ENCODE data around the gene OSCP1. TPM values are rescaled to one million over a fixed set of nuclear protein-coding genes. Genes with fewer than 3 reads are reported as not detected.

The OSCP1 gene
- total RNA-seq, 1 experiment from 2014 or later, result 6.3 TPM

- DNase-seq (ENCODE audit: low read depth), result no peak
These were observed 22.4 kb upstream of the OSCP1 start for GRCh38 chr1:36472656-36473055.

- DNase-seq (ENCODE audit: low read depth), result no peak
These were observed 21.8 kb upstream of the OSCP1 start for GRCh38 chr1:36471830-36472641.

- DNase-seq (ENCODE audit: low read depth), result no peak
These were observed 18.9 kb upstream of the OSCP1 start for GRCh38 chr1:36469163-36469562.

DNA sequence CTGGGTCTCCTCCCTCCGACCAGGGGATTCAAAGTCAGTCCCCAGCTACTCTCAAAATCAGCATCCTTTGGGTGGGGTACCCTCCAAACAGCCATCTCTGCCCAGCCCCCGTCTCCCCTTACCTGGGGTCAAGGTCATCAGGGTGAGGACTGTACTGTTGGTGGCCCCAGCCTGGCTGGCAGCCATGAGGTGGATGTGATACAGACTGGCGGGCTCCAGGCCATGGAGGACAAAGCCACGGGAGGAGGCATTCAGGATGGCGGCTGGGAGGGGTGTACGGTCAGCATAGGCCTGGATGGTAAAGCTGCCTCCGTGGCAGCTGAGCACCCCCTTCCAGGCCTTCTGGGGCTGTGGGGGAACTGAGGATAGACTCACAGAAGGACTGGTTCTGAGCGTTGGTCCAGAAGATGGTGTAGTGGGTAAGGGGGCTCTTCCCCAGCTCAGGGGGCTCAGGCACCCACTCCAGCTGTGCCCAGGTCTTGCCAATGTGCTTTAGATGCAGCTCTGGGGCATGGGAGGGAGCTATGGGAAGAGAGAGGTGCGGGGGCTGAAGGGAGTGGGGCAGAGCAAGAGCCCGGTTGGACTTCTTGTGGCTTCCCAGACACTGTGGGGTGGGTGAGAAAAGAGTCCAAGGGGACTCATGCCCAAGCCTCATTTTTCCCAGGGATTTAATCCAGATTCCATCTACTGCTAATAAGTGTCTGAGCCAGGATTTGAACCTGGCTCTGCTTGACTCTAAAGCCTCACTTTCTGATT lies 17.6 kb upstream of the OSCP1 start:
- DNase-seq (ENCODE audit: low read depth), result no peak

DNA sequence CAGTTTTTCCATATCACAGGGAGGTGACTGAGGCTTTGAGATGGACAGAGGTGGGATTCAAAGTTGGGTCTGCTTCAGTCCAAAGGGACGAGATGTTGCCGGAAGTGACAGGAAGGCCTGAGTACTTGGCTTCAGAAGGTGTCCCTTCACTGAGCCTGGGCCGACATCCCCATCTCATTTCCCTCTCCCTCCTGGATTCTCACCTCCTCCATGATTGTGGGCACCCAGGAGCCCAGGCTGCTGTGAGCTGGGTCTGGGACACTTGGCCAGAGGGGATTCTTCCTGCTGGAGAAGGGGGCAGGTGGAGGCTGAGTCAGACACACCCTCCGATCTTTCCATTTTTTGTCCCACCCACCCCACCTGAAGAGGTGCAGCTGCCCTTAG lies 16.8 kb upstream of the OSCP1 start:
- no peak for DNase-seq (ENCODE audit: low read depth)

DNA sequence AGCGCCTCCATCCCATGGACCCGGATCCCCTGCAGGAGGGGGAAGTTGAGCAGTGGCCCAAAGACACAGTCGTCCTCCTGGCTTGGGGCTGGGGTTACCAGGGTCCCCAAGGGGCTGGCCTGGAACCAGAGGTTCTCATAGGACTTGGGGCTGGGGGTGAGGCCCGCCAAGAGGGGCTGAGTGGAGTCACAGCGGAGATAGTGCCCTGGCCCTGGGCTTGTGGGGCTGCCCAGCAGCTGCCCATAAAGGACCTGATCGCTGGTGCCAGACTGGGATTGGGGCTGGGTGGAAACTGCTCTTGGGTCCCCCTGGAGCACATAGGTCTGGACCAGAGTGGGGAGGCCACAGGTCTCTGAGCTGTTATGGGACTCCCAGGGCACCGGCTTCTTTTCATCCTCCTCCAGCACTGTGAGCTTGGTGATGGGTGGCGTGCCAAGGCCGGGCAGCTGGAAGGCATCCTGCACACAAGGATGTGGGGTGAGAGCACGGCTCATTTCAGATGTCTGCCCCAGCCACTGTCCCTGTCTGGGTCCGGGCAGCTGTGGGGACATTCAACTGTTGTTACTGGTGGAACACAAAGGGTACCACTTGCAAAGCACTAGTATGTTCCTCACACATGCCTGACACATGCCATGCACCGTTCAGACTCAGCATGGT lies 16.2 kb upstream of the OSCP1 start:
- no peak for DNase-seq (ENCODE audit: low read depth)

DNA sequence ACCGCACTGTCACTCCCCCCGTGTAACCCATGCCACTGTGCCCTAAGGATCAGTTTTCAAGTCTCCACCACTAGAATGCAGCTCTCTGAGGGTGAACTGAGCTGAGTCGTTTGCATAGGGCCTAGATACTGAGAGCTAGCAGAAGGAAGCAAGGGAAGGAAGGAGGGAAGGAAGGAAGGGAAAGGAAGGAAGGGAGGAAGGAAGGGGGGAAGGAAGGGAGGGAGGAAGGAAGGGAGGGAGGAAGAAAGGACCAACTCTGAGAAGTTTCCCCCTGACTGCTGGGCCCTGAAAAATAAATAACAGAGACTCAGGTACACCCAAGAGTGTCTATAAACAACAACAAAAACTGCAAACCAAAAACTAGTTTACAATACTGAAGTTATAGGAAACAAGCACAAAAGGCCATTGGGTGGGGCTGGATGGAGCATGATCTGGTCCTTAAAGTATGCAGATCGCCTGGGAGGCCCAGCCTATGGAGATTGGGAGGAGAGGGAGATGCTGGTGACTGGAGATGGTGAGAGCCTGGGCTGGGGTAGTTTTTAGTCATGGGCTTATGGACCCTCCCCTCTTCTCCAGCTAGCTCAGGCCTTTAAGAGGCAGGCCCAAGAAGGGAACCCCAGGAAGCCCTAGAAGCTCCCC lies 15.6 kb upstream of the OSCP1 start:
- no peak for DNase-seq (ENCODE audit: low read depth)

- DNase-seq (ENCODE audit: low read depth), result no peak
These were observed 14.5 kb upstream of the OSCP1 start for GRCh38 chr1:36464605-36465393.

DNA sequence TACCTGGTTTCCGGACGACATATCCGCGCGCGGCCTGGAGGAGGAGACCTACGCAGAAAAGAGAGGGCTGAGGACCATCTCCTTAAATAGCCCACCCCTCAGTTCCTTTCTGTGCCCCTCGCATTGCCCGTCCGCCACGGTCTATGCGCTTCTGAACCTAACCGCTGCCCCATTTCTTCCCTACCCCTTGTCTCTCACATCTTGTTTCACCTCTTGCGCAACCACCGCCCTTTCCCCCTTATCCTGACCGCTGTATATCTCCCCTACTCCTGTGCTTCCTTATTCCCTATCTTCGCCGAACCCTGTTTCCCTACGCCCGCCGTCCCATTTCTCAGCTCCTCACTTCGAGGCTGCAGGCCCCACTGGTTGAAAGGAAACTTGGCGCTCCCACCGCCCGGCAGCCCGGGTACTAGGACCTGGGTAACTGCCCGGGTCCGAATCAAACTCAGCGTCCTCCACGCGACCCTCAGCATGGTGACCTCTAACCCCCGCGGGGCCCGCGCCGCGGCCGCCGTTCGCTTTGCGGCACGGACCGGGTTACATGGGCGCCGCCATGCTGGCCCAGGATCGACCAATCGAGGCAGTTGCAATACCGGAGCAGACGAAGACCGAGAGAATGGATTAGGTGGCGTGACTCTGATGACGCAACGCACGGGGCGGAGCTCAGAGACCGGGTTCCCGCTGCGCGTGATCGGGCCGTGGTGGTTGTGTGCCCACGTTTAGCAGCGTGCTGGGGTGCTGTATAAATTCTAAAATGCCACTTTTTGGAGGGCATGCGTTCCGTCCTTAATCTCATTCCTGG lies 13.8 kb upstream of the OSCP1 start, which contains the start of gene MRPS15:
MRPS15 (minus strand) TSS at position 582 of the 802 bp plus-strand sequence; CDS start at position 473, 109 bp downstream.
- peak; percentile 97 for DNase-seq (ENCODE audit: low read depth)

DNA sequence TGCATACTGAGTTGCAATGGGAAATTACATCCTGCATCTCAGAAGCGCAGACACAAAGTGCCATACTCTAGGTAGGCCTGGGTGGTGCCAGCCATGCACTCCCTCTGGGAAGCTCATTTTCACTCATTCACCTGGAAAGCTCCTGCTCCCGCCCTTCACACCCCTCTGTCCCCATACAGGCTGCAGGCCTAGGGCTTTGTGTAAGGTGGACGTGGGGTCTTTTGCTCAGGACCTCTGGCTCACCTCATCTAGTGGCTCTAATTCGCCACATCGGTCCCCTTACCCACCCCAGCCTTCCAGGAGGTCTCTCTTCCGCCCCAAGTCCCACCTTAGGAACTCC lies 13.2 kb upstream of the OSCP1 start:
- DNase-seq (ENCODE audit: low read depth), result no peak

GRCh38 chr1:36458910-36459309 lies 8.7 kb upstream of the OSCP1 start:
- no peak for DNase-seq (ENCODE audit: low read depth)

DNA sequence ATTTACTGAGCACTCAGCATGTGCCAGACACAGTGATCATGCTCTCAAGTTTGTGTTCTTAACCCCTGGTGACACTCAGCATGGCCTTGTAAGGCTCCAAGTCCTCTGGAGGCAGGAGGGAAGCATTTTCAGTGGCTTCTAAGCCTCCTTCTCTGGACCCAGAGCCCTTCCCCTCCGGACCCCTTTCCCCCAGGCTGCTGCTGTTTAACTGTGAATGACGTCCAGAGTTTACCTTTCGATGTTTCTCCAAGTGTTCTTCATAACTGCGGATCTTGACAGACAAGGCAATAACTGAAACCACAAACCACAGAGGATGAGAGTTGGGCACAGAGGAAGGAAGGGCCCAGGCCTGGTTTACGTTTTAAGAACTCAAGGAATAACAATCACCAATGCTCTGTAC lies 7.4 kb upstream of the OSCP1 start:
- DNase-seq (ENCODE audit: low read depth), result no peak

- no peak for DNase-seq (ENCODE audit: low read depth)
These were observed 6.2 kb upstream of the OSCP1 start for GRCh38 chr1:36456391-36456928.

DNA sequence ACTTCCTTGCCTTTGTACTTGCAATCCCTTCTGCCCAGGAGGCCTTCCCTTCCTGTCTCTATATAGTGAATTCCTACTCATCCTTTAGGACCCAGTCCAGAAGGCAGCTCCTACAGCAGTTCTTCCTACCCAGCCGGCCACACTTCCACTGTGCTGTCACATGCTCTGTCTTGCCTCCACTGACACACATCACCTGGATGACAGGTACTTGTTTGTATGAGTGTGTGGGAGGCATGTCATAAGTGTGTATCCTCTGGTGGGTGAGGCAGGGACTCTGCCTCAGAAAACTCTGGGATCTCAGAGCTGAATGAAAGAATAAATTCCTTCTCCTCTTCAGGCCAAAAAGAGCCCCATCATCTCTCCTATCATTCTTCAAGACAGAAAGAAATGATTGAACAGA lies 5.1 kb upstream of the OSCP1 start:
- no peak for DNase-seq (ENCODE audit: low read depth)

GRCh38 chr1:36453600-36454388 lies 3.5 kb upstream of the OSCP1 start:
- no peak for DNase-seq (ENCODE audit: low read depth)

DNA sequence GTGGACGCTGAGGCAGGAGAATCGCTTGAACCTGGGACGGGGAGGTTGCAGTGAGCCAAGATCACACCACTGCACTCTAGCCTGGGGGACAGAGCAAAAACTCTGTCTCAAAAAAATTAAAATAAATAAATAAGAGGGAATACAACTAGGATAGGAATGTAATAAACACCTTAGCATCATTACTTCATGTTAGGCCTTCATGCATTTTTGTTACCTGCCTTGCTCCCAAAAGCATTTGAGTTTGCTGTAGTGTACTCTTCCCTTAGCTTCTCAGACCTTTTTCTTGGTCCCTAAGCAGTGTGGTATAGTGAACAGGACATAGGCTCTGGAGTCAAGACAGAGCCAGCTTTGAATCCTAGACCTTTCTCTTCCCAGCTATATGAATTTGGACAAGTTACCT lies 2.8 kb upstream of the OSCP1 start:
- DNase-seq (ENCODE audit: low read depth), result no peak

GRCh38 chr1:36450919-36451305 lies 661 bp upstream of the OSCP1 start:
- no peak for DNase-seq (ENCODE audit: low read depth)

DNA sequence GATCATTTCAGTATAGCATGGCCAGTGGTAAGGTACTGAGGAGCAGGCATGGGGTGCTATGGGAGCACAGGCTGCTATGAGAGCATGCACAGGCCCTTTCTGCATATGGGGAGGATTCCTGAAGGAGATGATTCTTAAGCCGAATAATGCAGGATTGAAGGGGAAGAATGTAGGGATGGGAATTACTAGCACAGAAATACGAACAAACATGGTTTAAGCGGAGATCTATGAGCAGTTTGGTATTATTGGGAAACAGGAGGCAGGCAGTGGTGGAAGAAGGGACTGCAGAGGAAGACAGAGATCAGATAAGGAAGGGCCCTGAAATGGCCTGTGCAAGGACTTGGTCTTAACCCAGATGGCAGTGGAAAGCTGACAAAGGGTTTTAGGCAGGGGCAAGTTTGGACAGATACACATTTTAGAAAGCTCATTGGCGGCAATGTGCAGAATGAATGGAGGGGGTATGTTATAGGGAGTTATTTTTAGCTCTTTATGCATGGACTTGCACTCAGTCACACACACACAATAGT lies 1.7 kb downstream of the OSCP1 start:
- no peak for DNase-seq (ENCODE audit: low read depth)

DNA sequence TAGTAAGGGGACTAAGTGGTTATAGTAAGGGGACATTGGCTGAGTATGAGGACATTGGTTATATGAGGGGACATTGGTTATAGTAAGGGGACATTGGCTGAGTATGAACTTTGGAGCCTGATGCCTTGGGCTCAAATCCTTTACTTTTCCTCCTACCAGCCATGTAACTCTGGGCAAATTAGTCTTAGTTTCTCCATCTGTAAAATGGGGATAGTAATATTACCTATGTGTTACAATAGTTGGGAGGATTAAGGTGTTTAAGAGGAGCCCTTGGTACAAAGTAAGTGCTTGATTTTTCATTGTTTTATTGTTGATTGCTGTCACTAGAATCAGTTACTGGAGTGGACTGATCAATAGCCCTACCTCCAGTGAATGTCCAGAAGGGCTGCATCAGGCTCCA lies 2.8 kb downstream of the OSCP1 start:
- DNase-seq (ENCODE audit: low read depth), result no peak

Data from Daoy (cell line).